Activated T-cell treated with anti-CD3 and anti-CD28 coated beads, Interleukin-2, amount 50 U/mL, for 4 hours (primary cell): ENCODE results near the gene HOXD10. TPM values are rescaled to one million over a fixed set of nuclear protein-coding genes. Genes with fewer than 3 reads are reported as not detected.

Experiments used
- ATAC-seq, 2 donors: fragments of 200-7000 bp; cut with Tn5 transposase; one replicate each; pipeline ENCODE4 v1.10.0; 2021
- DNase-seq: peaks from one replicate; pipeline ENCODE4 v3.0.0-alpha.2; 2020
- H3K27me3 Mint-ChIP-seq: one replicate; pipeline ENCODE4 v1.8.0; 2021; ENCODE audit warnings: low read depth, mixed read lengths
- H3K36me3 Mint-ChIP-seq: one replicate; pipeline ENCODE4 v1.8.0; 2022; ENCODE audit warnings: mixed read lengths; ENCODE audit not compliant: insufficient read depth
- H3K4me1 Mint-ChIP-seq: one replicate; pipeline ENCODE4 v1.8.0; 2021; ENCODE audit warnings: low read depth, mixed read lengths
- H3K4me3 Mint-ChIP-seq: one replicate; pipeline ENCODE4 v1.8.0; 2021; ENCODE audit warnings: mild to moderate bottlenecking, moderate library complexity, mixed read lengths
- H3K9me3 Mint-ChIP-seq: one replicate; pipeline ENCODE4 v1.8.0; 2021; ENCODE audit warnings: mixed read lengths
- total RNA-seq, 3 donors: library from RNA; stranded (reverse); gene quantifications; one replicate each; pipeline ENCODE4 v1.2.1, GENCODE V29; 2021

HOXD10 gene
- total RNA-seq, 3 donors from 2014 or later, result not detected

- Mint-ChIP-seq H3K27me3 (peaks cover 81% of the 10 kb centered on the region), H3K36me3 (no peaks in the 10 kb centered on the region), H3K4me1 (peaks cover 13% of the 10 kb centered on the region), H3K4me3 (no peak overlapping the region), H3K9me3 (no peaks in the 10 kb centered on the region)
- ATAC-seq (no peak), DNase-seq (no peak)
These were observed 39.8 kb downstream of the HOXD10 start for GRCh38 chr2:176156301-176156806.

- no peak within 1 kb of the TSS for H3K4me3 Mint-ChIP-seq
- H3K36me3 Mint-ChIP-seq, result no peaks in the 10 kb centered on the region
- H3K9me3 Mint-ChIP-seq, result no peaks in the 10 kb centered on the region
- DNase-seq, result no peak
- peaks cover 84% of the 10 kb centered on the region for H3K27me3 Mint-ChIP-seq
- no peak for ATAC-seq
- H3K4me1 Mint-ChIP-seq, result peaks cover 12% of the 10 kb centered on the region
These were observed 40.4 kb downstream of the HOXD10 start, which contains the start of gene HOXD3 for GRCh38 chr2:176156807-176157498. Gene HOXD3 (plus strand): TSS chr2:176157307. CDS start chr2:176169115, 11,808 bp downstream.

GRCh38 chr2:176157499-176158185 is 41.1 kb downstream of the HOXD10 start:
- ATAC-seq, result no peak
- Mint-ChIP-seq H3K4me3 (no peak overlapping the region), H3K9me3 (no peaks in the 10 kb centered on the region), H3K36me3 (no peaks in the 10 kb centered on the region), H3K27me3 (peaks cover 86% of the 10 kb centered on the region), H3K4me1 (peaks cover 12% of the 10 kb centered on the region)
- no peak for DNase-seq

GRCh38 chr2:176158186-176158591 is 41.6 kb downstream of the HOXD10 start:
- peaks cover 85% of the 10 kb centered on the region for H3K27me3 Mint-ChIP-seq
- no peaks in the 10 kb centered on the region for H3K36me3 Mint-ChIP-seq
- peaks cover 12% of the 10 kb centered on the region for H3K4me1 Mint-ChIP-seq
- DNase-seq, result no peak
- no peaks in the 10 kb centered on the region for H3K9me3 Mint-ChIP-seq
- no peak for ATAC-seq
- no peak overlapping the region for H3K4me3 Mint-ChIP-seq

GRCh38 chr2:176158855-176159662 is 42.5 kb downstream of the HOXD10 start:
- H3K4me3 Mint-ChIP-seq, result no peak overlapping the region
- no peaks in the 10 kb centered on the region for H3K36me3 Mint-ChIP-seq
- peaks cover 87% of the 10 kb centered on the region for H3K27me3 Mint-ChIP-seq
- H3K4me1 Mint-ChIP-seq, result peaks cover 12% of the 10 kb centered on the region
- DNase-seq, result no peak
- peak in 1 of 2 donors; percentile 13 for ATAC-seq
- peaks cover 4% of the 10 kb centered on the region for H3K9me3 Mint-ChIP-seq

- H3K4me1 Mint-ChIP-seq, result peaks cover 14% of the 10 kb centered on the region
- peak in 1 of 2 donors; percentile 38 for ATAC-seq
- H3K36me3 Mint-ChIP-seq, result no peaks in the 10 kb centered on the region
- H3K9me3 Mint-ChIP-seq, result peaks cover 7% of the 10 kb centered on the region
- H3K4me3 Mint-ChIP-seq, result no peak overlapping the region
- peaks cover 87% of the 10 kb centered on the region for H3K27me3 Mint-ChIP-seq
- DNase-seq, result no peak
These were observed 43.2 kb downstream of the HOXD10 start for GRCh38 chr2:176159663-176160250.

GRCh38 chr2:176160251-176160985 is 43.8 kb downstream of the HOXD10 start:
- Mint-ChIP-seq H3K4me3 (no peak overlapping the region), H3K9me3 (peaks cover 7% of the 10 kb centered on the region), H3K27me3 (peaks cover 88% of the 10 kb centered on the region), H3K4me1 (peaks cover 14% of the 10 kb centered on the region), H3K36me3 (no peaks in the 10 kb centered on the region)
- ATAC-seq (peak in 1 of 2 donors; percentile 12), DNase-seq (no peak)

- H3K4me3 Mint-ChIP-seq, result no peak overlapping the region
- H3K4me1 Mint-ChIP-seq, result peaks cover 14% of the 10 kb centered on the region
- ATAC-seq (no peak), DNase-seq (no peak)
- no peaks in the 10 kb centered on the region for H3K36me3 Mint-ChIP-seq
- peaks cover 90% of the 10 kb centered on the region for H3K27me3 Mint-ChIP-seq
- peaks cover 7% of the 10 kb centered on the region for H3K9me3 Mint-ChIP-seq
These were observed 44.6 kb downstream of the HOXD10 start for GRCh38 chr2:176160986-176161824.

GRCh38 chr2:176161825-176162626 is 45.4 kb downstream of the HOXD10 start:
- H3K9me3 Mint-ChIP-seq, result peaks cover 7% of the 10 kb centered on the region

GRCh38 chr2:176162911-176163671 is 46.5 kb downstream of the HOXD10 start:
- Mint-ChIP-seq H3K4me3 (no peak overlapping the region), H3K27me3 (peaks cover 93% of the 10 kb centered on the region), H3K4me1 (peaks cover 7% of the 10 kb centered on the region), H3K36me3 (no peaks in the 10 kb centered on the region), H3K9me3 (peaks cover 7% of the 10 kb centered on the region)
- ATAC-seq (no peak), DNase-seq (no peak)

More at GRCh38 chr2:176161825-176162626, 45.4 kb downstream of the HOXD10 start:
- no peak overlapping the region for H3K4me3 Mint-ChIP-seq
- H3K27me3 Mint-ChIP-seq, result peaks cover 91% of the 10 kb centered on the region
- H3K4me1 Mint-ChIP-seq, result peaks cover 12% of the 10 kb centered on the region
- no peaks in the 10 kb centered on the region for H3K36me3 Mint-ChIP-seq
- ATAC-seq (no peak), DNase-seq (no peak)

- peaks cover 92% of the 10 kb centered on the region for H3K27me3 Mint-ChIP-seq
- ATAC-seq, result no peak
- peaks cover 7% of the 10 kb centered on the region for H3K9me3 Mint-ChIP-seq
- no peak for DNase-seq
- H3K36me3 Mint-ChIP-seq, result no peaks in the 10 kb centered on the region
- no peak overlapping the region for H3K4me3 Mint-ChIP-seq
- peaks cover 5% of the 10 kb centered on the region for H3K4me1 Mint-ChIP-seq
These were observed 47.1 kb downstream of the HOXD10 start for GRCh38 chr2:176163672-176164056.

- ATAC-seq, result no peak
- Mint-ChIP-seq H3K4me1 (peaks cover 5% of the 10 kb centered on the region), H3K27me3 (peaks cover 92% of the 10 kb centered on the region), H3K36me3 (no peaks in the 10 kb centered on the region), H3K4me3 (no peak overlapping the region), H3K9me3 (peaks cover 7% of the 10 kb centered on the region)
- DNase-seq, result no peak
These were observed 47.6 kb downstream of the HOXD10 start for GRCh38 chr2:176164201-176164600.
